ENCODE data around the gene LIPI.
"Not testable (repeated sequence)": the region's sequence is repeated elsewhere in the genome, so short reads cannot be mapped to it uniquely, and the experiment has no call there.

The LIPI gene

GRCh38 chr21:14071902-14072734 lies 138.6 kb downstream of the LIPI start:
- DNase-seq = no peak

DNA sequence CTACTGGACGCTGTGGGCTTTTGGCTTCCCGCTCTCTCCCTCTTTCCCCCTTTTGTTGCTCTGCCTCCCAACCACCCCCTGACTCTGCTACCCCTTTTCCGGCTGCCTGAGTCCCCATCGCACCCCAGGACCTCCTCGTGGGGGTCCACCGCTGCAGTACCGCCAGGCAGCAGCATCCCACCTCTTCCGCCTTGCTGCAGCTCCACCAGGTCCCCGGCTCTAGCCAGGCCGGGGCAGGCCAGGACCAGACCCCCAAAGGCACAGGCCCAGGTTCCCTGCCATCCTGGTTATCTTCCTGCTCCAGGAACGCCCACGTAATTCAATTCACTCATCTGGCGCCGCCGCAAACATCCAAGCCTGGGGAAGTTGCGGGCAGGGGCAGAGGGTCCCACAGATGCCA lies 139.8 kb downstream of the LIPI start:
- DNase-seq = no peak

- DNase-seq = no peak
Observed at GRCh38 chr21:14070049-14070893, 140.5 kb downstream of the LIPI start.

GRCh38 chr21:14064296-14064645 lies 146.5 kb downstream of the LIPI start:
- no peak for DNase-seq

DNA sequence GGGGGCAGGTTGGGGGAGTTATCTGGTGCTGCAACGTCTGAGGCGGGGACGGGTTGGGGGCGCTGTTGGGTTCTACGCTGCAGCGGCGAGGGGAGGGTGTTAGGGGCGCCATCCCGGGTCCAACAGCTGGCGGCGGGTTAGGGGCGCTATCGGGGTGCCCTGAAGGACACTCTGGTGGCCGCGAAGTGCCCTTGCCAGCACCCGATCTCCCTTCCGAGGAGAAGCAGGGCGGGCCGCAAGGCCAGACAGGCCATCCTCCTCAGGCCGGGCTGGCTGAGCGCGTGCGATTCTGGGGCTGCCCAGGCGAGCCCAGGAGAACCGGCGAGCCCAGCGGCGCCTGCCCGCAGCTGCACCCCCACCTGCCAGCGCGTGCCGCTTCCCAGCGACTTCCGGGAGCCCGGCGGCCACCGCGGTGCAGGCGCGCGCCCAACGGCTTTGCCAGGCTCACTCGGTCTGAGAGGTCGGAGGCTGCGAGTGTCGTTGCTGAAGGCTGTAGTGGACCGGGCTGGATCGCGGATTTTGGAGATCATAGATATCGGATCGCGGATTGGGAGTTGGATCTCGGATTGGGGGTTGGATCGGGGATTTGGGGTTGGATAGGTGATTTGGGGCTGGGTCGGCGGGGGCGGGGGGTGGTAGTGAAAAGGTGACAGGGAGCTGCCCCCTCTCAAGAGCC lies 147.0 kb downstream of the LIPI start:
- not testable (repeated sequence) for DNase-seq

DNA sequence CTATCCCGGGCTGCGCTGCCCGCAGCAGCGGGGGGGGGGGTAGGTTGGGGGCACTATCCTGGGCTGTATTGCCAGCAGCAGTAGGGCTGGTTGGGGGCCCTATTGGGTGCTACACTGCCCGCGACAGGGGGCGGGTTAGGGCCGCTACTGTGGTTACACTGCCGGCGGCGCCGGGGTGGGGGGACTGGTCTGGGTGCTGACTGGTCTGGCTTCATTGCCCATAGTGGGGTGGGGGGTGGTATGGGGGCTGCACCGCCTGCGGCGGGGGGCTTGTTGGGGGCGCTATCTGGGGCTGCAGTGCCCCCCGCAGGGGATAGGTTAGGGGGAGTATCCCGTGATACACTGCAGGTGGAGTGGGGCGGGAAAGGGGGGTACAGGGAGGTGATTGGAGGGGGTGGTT lies 148.1 kb downstream of the LIPI start:
- not testable (repeated sequence) for DNase-seq

DNA sequence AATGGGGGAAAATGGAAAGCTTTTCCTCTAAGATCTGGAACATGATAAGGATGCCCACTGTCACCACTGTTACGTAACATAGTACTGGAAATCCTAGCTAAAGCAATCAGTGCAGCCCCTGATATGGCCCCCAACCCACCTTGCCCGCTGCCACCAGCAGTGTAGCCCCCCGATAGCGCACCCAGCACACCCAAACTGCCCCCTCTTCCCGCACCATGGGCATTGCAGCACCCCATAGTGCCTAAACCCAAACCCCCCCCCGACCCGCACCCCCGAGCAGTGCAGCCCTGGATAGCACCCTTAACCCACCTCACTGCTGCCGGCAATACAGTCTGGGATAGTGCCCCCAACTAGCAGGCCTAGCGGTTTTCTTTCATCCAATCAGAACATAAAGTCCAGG lies 148.9 kb downstream of the LIPI start:
- not testable (repeated sequence) for DNase-seq

DNA sequence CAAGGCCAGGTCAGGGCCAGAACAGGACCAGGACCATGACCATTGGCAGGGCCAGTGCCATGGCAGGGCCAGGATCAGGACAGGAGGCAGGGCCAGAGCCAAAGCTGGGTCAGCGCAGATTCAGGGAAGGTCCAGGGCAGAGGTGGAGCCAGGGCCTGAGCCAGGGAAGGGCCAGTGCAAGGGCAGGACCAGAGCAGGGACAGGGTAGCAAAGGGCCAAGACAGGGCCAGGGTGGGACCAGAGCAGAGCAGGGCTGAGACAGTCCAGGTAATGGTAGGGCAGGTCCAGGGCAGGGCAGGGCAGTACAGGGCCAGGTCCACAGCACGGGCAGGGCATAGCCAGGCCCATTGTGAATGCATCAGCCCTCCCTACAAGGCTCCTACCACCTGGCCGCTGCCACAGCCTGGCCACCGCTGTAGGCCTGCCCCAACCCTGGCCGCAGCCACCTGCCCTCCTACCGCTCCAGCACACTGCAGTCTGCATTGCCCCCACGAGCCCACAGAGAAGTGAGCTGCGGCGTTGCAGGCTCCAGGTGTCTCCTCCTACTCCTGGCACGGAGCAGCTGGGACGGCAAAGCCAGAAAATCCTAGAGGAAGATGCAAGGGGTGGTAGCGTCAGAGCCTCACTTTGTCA lies 151.6 kb downstream of the LIPI start:
- not testable (repeated sequence) for DNase-seq

All from CD4-positive, alpha-beta T cell treated with Interleukin-17A for 1 hour (primary cell).